HG03066 (cell line): ENCODE measurements around the gene CCNY.
"Not testable (repeated sequence)": the region's sequence is repeated elsewhere in the genome, so short reads cannot be mapped to it uniquely, and the experiment has no call there.

Experiments used
- ATAC-seq: cut with Tn5 transposase; IDR thresholded peaks from one replicate; pipeline ENCODE4 v1.9.1; 2021; ENCODE audit warnings: low read depth; ENCODE audit not compliant: unreplicated experiment

The CCNY gene

DNA sequence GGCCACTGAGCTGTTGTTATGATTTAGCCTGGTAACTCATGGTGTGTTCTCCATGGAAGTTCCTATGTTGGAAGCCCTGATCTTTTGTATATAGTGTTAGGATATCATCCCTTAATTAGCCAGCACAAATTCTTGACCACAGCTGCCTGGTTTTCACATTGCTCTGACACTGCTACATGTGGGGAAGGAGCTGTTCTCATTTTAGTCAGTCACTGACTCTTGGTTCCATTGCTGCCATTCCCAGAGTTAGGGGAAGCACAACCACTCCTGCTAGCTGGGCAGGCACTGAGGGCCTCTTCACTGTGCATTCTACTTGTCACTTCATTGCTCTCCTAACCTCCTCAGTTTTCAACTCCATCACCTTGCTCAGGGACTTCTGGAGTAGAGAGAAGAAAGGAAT, 170.4 kb downstream of the CCNY start:
- ATAC-seq: no peak

DNA sequence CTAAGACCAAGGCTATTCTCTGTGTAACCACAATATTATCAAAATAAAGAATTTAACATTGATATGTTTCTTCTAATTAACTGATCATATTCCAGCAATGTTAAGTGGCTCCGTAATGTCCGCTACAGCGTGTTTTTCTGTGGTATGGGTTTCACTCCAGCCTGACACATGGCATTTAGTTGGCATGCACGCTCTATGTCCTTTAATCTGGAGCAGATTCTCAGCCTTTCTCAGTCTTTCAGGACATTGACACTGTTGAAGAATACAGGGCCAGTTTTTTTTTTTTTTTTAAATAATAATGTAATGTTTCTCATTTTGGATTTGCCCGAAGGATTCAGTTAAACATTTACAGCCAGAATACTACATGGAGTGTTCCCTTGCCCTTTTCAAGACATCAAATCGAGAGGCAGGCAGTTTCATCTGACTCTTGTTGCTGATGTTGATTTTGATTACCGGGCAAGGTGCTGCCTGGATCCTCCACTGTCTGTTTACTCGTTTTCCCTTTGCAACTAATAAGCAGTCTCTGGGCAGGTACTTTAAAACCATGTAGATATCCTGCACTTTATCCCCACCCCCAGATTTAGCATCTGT, 171.3 kb downstream of the CCNY start:
- no peak for ATAC-seq

DNA sequence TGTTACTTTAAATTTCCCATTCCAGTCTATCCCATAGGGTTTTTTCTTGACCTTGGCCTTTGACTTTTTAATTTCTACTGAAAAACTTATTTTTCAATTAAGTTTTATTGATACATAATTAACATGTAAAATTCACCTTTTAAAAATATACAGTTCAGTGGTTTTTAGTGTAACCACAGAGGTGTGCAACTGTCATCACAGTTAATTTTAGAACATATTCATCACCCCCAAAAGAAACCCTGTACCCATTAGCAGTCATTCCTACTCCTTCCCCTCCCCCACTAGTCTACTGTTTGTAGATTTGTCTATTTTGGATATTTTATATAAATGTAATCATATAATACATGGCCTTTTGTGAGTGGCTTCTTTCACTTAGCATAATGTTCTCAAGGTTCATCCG, 172.3 kb downstream of the CCNY start:
- ATAC-seq: no peak

DNA sequence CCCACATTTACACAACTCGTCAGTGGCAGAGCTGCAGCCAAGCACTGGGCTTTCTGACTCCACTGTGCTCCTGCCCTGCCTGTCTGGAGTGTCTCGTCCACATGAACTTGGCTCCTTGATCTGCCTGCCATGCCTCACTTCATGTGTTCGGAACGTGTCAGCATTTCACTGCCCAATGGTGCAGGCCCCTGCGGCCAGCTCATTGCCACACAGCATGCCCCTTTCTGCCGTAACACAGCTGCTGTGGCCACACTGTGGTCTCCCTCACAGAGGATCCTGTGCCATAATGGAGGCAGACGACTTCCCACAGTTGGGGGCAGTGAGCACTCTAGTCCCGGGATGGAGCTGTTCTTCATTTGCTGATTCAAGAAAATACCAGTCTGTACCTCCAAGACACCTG, 174.6 kb downstream of the CCNY start:
- no peak for ATAC-seq

DNA sequence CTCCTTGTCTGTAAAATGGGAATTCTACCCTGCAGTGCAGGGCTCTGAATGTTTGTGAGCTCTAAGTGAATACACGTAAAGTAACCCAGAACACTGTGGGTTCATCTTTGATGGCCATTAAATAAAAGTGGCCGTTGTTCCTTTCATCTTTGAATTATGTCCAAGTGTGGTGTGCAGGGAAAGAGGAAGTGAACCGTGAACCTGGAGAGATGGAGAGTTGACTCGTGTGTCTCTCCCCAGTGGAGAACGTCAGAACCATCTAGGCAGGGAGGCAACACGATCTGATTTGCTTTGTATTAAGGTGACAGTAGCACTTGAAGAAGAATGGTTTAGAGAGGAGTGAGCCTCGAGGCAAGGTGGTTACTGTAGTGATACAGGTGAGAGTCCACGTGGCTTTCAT, 175.3 kb downstream of the CCNY start:
- ATAC-seq: no peak

DNA sequence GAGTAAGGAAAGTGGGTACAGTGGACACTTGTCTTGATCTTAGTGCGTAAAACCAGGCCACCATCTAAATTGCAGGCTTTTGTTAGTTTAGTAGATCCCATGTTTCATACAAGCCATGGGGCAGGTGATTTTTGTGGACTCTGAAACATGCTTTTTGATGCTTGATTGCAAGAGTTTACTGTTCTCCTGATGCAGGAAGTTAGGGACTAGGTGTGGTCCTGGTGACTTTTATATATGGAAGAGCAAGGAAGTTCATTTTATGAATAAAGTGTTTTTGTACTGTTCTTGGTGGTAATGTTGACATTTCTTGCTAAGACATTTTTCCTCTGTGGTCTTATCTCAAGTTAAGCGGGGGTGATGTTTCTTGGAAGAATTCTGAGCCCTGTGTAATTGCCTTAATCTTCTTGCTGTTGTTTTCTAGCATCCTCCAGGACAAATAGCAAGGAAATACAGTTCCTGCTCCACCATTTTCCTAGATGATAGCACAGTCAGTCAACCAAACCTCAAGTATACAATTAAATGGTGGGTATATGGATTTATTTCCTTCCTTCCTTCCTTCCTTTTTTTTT, 179.9 kb downstream of the CCNY start:
- no peak for ATAC-seq

DNA sequence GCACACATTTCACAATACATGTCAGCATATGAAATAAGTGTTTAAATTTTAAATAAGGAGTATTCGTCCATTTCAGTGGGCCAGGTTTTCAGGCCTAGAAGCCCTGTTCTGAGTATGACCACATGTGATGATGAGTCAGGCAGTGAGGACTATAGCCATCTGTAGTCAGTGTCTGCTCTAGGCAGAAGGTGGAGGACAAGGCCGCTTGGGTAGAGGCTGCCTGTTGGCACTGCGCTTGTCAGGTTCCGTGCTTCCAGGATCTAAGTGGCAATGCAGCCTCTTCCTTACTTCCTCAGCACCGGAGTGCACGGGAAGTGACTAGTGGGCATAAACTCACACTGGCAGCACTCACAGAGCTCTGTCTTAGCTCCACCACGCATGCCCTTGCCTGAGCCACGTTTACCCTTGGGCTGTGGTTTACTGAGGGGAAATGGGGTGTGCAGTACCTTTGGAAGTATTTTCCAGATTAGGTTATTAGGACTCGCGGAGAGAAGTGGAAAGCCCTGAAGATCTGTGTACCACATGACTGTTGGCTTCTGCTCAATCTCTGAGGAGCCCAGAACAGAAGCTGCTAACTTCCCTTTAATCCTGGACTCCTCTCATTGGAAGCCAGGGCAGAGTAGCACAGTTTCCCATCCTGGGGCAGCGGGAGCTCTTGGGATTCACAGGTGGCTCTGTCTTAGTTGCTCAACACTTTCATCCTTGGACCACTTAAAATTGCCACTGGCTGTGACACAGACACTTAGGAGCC, 181.3 kb downstream of the CCNY start:
- ATAC-seq: no peak

DNA sequence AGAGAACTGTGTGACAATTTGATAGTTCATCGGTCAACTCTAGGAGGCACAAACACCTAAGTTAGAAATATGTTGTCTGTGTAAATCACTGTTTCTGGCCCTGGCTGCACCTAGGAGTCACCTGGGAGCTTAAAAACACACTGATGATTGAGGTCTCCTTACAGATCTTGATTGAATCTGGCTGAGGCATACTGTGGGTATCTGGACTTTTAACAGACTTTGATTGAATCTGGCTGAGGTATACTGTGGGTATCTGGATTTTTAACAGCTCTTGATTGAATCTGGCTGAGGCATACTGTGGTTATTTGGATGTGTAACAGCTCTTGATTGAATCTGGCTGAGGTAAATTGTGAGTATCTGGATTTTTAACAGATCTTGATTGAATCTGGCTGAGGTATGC, 181.9 kb downstream of the CCNY start:
- not testable (repeated sequence) for ATAC-seq

DNA sequence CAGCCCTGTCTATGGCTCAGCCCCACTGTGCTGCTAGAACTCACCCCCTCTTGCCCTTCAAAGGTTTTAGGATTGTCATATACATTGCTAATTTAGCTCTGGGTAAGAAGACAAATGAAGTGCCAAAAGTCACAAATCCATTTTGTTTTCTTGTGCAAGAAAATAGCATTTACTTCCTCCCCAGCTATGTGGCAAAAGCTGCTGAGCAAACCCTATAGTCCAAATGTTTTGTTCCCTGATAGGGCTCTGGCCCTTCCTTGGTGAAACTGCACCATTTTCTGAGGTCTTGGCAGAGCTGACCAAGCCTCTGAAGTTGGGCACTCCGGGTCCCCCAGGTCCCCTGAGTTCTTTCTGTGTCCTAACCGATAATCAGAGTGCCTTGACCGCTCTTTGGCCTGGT, 184.7 kb downstream of the CCNY start:
- ATAC-seq: no peak

DNA sequence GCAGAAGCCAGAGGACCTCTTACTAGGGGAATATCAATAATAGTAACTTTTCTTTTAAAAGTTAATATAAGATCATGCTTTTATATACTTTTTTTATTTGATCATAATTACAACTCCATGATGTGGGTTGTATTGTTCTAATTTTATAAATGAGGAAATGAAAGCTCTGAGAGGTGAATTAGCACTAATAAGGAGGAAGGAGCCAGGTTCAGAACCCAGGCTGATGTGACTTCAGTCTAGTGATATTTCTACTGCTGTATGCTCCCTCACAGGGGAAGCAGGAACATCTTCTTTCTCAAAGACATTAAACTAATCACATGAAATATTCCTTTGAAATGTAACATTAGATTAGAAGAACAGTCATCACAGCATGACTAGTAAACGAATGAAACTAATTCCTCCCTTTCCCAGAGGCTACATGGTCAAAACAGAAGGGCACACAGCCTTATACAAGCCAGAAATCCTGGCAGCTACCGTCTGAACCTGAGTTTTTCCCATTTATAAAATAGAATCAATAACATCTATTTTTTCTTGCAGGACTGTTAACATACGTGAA, 187.4 kb downstream of the CCNY start:
- no peak for ATAC-seq

DNA sequence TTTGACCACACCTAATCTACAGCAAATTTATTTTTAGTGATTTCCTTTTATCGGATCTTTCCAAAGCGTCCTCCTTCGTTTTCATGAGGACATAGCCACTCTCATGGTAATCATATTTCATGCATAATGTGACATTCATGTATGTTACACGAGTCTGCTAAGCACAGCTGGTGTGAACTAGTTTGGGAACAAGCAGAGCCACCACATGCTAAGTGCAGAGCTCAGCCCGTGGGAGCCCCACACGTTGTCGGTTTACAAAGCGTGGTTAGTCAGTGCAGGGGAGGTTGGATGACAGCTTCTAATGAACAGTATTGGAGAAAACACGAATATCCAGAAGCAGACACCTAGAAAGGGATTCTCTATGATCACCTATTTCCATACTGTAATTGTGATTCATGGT, 190.4 kb downstream of the CCNY start:
- no peak for ATAC-seq

DNA sequence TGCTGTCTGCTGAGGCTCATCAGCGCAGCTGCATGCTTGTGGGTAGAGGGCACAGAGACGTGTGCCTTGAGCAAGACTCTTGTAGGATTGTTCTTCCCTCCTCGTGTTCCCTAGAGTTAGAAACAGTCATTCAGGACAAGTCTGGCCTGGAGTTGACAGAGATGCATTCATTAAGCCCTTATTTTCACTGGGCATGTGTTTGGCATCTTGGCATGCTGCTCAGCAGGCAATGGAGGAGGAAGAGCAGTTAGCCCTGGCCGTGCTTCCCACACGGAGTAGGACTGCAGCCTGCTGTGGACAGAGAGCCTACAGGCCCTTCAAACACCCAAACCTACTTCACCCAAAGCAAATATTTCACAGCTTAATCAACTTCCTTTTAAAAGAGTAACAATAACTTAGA, 195.8 kb downstream of the CCNY start:
- no peak for ATAC-seq

DNA sequence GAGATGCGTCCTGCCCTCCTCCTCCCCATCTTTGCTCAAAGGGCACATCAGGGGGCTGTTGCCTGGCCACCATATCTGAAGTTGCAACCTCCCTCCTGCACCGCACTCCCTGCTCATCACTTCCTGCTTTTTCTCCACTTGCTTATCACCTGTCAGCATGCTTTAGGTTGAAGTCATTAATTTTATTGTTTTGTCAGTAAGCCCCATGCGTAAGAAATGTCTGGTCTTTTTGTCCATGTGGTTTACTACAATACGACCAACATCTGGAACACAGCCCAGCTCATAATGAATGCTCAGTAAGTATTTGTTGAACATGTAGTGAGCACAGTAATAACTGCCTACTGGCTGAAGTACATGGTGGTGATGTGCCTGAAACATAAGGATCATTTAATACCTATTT, 197.3 kb downstream of the CCNY start:
- ATAC-seq: no peak

DNA sequence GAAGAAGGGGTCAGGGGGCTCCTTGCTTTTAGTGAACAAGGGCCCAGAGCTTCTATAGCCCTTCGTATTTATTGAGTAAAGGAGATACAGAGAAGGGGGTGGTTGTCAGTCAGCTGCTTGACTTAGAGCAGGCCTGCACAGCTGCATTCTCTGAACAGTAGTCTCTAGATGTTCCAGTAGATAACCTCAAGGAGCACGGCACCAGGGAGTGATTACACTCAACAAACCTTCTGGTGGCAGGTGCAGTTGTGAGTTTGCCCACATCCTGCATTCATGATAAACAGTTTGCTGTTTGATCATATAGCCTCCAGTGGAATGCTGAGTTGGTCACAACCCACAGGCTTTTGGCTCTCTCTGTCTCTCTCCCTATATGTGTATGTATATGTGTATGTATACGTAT, 198.8 kb downstream of the CCNY start:
- no peak for ATAC-seq

DNA sequence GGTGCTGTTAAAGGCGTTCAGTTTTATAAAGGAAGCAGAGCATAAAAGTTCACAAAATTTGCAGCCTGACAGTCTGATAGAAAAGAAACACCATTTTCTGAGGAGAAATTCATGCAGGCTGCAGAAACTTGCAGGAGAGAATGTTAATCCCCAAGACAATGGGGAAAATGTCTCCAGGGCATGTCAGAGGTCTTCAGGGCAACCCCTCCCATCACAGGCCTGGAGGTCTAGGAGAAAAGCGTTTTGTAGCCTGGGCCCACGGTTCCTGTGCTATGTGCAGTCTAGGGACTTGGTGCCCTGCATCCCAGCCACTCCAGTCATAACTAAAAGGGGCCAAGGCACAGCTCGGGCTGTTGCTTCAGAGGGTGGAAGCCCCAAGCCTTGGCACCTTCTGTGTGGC, 200.5 kb downstream of the CCNY start:
- no peak for ATAC-seq

DNA sequence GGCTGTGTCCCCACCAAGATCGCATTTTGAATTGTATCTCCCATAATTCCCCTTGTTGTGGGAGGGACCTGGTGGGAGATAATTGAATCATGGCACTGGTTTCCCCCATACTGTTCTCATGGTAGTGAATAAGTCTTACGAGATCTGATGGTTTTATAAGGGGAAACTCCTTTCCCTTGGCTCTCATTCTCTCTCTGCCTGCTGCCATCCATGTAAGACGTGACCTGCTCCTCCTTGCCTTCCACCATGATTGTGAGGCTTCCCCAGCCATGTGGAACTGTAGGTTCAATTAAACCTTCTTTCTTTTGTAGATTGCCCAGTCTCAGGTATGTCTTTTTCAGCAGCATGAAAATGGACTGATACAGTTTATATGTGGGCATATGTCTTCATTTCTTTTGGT, 201.6 kb downstream of the CCNY start:
- not testable (repeated sequence) for ATAC-seq

DNA sequence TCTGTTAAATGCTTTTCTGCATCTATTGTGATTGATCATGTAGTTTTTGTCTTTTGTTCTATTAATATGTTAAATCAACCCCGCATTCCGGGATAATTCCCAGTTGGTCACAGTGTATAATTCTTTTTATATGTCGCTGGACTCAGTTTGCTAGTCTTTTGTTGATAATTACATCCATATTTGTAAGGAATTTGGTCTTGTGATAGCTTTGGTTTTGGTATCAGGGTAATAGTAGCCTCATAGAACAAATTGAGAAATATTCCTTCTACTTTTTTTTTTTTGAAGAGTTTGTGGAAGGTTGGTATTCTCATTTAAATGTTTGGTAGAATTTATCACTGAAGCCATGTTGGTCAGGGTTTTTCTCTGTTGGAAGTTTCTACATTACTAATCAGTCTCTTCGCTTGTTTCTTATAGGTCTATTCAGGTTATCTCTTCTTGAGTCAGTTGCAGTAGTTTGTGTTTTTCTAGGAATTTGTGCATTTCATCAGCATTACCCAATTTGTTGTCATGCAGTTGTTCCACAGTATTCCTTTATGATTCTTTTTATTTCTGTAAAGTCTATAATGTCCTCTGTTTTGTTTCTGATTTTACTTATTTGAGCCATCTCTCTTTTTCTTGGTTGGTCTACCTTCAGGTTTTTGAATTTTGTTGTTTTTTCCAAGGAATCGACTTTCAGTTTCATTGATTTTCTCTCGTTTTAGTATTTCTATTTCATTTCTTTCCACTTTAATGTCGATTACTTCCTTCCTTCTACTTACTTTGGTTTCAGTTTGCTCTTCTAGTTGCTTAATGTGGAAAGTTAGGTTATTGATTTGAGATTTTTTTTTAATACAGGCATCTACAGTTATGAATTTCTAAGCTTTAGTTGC, 204.2 kb downstream of the CCNY start:
- no peak for ATAC-seq

DNA sequence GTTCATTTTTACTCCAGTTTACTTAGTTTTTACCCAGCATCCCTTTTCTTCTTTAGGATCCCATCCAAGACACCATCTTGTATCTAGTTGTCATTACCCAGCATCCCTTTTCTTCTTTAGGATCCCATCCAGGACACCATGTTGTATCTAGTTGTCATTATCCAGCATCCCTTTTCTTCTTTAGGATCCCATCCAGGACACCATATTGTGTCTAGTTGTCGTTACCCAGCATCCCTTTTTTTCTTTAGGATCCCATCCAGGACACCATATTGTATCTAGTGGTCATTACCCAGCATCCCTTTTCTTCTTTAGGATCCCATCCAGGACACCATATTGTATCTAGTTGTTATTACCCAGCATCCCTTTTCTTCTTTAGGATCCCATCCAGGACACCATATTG, 205.4 kb downstream of the CCNY start:
- ATAC-seq: no peak

DNA sequence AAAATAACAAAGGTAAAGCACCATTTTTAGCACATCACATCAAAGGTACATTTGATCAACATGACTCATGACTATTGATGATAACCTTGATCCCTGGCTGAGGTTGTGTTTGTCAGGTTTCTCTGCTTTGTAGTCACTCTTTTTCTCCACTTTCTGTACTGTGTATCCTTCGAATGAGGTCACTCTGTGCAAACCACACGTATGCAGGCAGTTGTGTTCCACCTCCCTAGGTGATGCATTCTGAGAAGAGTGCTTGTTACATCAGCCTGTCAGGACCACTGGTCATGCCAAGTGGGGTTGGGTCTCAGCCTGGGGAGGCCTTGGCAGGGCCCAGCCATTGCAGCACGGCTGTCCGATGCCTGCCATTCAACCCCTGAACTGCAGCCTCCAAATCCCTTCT, 206.0 kb downstream of the CCNY start:
- ATAC-seq: no peak

DNA sequence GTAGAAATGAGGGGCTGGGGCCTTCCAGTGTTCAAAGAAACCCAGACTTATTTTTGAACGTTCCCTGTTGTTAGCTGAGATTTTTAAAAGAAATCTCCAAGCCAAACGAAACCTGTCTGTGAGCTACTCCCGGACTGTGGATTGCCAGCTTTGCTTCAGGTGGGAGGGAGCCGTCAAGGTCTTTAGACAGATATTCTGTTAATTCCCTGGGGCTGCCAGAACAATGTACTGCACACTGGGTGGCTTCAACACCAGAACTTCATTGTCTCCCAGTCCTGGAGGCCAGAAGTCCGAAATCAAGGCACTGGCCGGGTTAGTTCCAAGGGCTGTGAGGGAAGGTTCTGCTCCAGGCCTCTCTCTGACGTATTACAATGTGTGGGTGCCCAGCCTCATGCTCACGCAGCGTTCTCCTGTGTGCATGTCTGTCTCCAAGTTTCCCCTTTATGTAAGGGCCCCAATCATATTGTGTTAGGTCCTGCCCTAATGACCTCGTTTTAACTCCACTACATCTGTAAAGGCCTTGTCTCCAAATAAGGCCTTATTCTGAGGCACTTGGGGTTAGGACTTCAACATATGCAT, 208.9 kb downstream of the CCNY start:
- no peak for ATAC-seq
